ENCODE measurements around the gene SRXN1. TPM values are rescaled to one million over a fixed set of nuclear protein-coding genes. Genes with fewer than 3 reads are reported as not detected.
A peak's percentile ranks its signal among the peaks of the same experiment; 100 is the strongest.

Gene SRXN1
- total RNA-seq, 1 donor from 2014 or later, result 17.7 TPM

DNA sequence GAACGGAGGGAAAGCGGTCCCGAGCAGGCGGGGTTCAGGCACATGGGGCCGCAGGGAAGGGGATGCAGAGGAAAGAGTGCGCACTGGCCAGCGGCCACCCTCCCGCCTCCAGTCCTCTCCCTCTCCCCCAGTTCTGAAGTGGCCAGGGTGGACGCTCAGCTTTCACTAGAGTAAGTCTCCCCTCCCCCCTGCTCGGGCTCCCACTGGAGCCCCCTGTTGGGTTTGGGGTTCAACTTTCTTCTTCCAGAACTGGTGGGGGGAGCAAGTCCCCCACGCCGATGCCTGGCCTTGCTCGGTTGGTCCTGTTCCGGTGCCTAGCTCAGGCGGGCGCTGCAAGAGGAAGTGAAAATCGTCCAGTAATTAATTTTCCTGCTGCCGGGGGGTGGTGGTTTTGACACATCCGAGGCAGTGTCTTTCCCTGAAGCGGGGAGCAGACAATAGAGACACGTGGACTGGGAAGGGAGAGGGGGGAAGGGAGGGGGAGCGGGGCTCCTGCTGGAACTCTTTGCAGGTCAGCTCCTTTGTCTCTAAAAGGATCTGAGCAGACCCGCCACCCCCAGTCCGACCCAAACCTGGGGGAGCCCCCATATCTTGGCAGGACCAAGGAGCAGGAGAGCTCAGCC lies 23.4 kb upstream of the SRXN1 start:
- FAIRE-seq (no peak), DNase-seq (ENCODE audit: low read depth) (no peak)
- no peak overlapping the region for H3K27ac Mint-ChIP-seq (ENCODE audit: unreplicated experiment)
- no peak overlapping the region for H3K27ac ChIP-seq (ENCODE audit: low read depth, low read length)
- H3K4me1 ChIP-seq (ENCODE audit: insufficient read depth, low read length), result peaks cover 3% of the 10 kb centered on the region
- no peak overlapping the region for H2AFZ ChIP-seq (ENCODE audit: low read depth, low read length)
- H3K27me3 ChIP-seq (ENCODE audit: insufficient read depth, low read length), result peaks cover 48% of the 10 kb centered on the region
- peaks cover 10% of the 10 kb centered on the region for H4K20me1 ChIP-seq (ENCODE audit: insufficient read depth, low read length)
- peak overlapping the region; percentile 78 for H3K4me2 ChIP-seq (ENCODE audit: low read length)
- H3K27me3 Mint-ChIP-seq (ENCODE audit: low read depth, unreplicated experiment), result peaks cover 73% of the 10 kb centered on the region
- peak; percentile 24 for TF ChIP-seq EZH2 (IDR thresholded peaks at IDR 0.05; ENCODE audit: insufficient read depth, low read length)
- no peak for TF ChIP-seq CTCF (IDR thresholded peaks at IDR 0.05; ENCODE audit: insufficient read depth, low read depth, low read length)
- H3K36me3 ChIP-seq (ENCODE audit: insufficient read depth, low read length), result no peaks in the 10 kb centered on the region
- no peak overlapping the region for H3K9ac ChIP-seq (ENCODE audit: low read length)
- peaks cover 5% of the 10 kb centered on the region for H3K4me1 Mint-ChIP-seq (ENCODE audit: low read depth, unreplicated experiment)
- H3K79me2 ChIP-seq (ENCODE audit: insufficient read depth, low read length), result no peaks in the 10 kb centered on the region
- H3K36me3 Mint-ChIP-seq (ENCODE audit: low read depth, unreplicated experiment), result peaks cover 2% of the 10 kb centered on the region
- H3K4me3 ChIP-seq (ENCODE audit: insufficient read depth, low read depth, low read length), result no peak overlapping the region
- H3K9me3 Mint-ChIP-seq (ENCODE audit: unreplicated experiment), result no peaks in the 10 kb centered on the region
- peak overlapping the region; percentile 27 for H3K4me3 Mint-ChIP-seq (ENCODE audit: unreplicated experiment)
- no peaks in the 10 kb centered on the region for H3K9me3 ChIP-seq (ENCODE audit: insufficient read depth, low read depth, low read length)

DNA sequence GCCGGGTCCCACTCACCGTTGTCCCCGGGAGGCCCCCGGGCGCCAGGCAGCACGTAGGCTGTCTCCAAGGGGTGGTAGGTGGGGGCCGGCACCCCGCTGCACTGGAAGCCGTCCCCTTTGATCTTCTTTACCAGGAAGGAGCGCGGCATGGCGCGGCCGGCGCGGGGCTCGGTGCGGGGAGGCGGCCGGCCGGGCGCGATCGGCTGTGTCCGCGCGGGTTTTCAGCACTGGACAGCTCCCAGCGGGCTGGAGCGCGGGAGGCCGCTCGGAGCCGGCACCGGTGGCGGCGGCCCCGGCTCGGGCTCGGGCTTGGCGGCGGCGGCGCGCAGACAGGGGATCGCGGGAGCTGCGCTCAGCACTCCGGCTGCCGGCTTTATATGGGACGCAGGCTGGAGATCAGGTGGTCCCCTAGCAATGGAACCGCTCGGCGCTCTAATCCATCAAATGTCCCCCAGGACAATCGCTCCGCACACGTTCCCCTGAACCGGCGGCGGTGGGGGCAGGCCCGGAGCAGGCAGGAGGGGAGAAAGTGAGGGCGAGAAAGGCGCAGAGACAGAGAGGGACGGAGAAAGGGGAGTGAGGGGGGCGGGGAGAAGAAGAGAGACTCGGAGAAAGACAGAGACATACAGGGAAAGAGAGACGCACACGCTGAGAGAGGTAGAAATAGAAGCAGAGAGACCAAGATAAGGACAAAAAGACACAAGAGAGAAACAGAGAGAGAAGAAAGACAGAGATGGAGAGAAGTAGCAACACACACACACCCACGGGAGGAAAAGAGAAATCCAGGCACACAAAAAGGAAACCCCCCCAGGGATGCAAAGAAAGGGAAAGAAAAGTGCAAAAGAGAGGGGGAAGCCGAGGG lies 22.7 kb upstream of the SRXN1 start, which contains the start of gene SCRT2:
SCRT2 (minus strand) TSS at position 350 of the 862 bp plus-strand sequence; CDS start at position 149, 201 bp downstream.
- H3K4me3 Mint-ChIP-seq (ENCODE audit: unreplicated experiment), result peak within 1 kb of the TSS; percentile 27
- no peaks in the 10 kb centered on the region for H3K9me3 Mint-ChIP-seq (ENCODE audit: unreplicated experiment)
- Histone ChIP-seq H3K4me3 (ENCODE audit: insufficient read depth, low read depth, low read length) (no peak within 1 kb of the TSS), H2AFZ (ENCODE audit: low read depth, low read length) (no peak within 1 kb of the TSS), H3K36me3 (ENCODE audit: insufficient read depth, low read length) (no peaks in the 10 kb centered on the region), H3K79me2 (ENCODE audit: insufficient read depth, low read length) (no peaks in the 10 kb centered on the region), H3K9me3 (ENCODE audit: insufficient read depth, low read depth, low read length) (no peaks in the 10 kb centered on the region), H3K4me2 (ENCODE audit: low read length) (peak within 1 kb of the TSS; percentile 78), H3K9ac (ENCODE audit: low read length) (no peak within 1 kb of the TSS), H3K4me1 (ENCODE audit: insufficient read depth, low read length) (peaks cover 3% of the 10 kb centered on the region), H3K27me3 (ENCODE audit: insufficient read depth, low read length) (peaks cover 49% of the 10 kb centered on the region), H4K20me1 (ENCODE audit: insufficient read depth, low read length) (peaks cover 10% of the 10 kb centered on the region), H3K27ac (ENCODE audit: low read depth, low read length) (no peak within 1 kb of the TSS)
- DNase-seq (ENCODE audit: low read depth) (peak; percentile 41), FAIRE-seq (no peak)
- TF ChIP-seq CTCF (IDR thresholded peaks at IDR 0.05; ENCODE audit: insufficient read depth, low read depth, low read length) (no peak), EZH2 (IDR thresholded peaks at IDR 0.05; ENCODE audit: insufficient read depth, low read length) (peak; percentile 15)
- H3K4me1 Mint-ChIP-seq (ENCODE audit: low read depth, unreplicated experiment), result peaks cover 5% of the 10 kb centered on the region
- H3K27ac Mint-ChIP-seq (ENCODE audit: unreplicated experiment), result peak within 1 kb of the TSS; percentile 20
- peaks cover 2% of the 10 kb centered on the region for H3K36me3 Mint-ChIP-seq (ENCODE audit: low read depth, unreplicated experiment)
- peaks cover 75% of the 10 kb centered on the region for H3K27me3 Mint-ChIP-seq (ENCODE audit: low read depth, unreplicated experiment)
